Osteocyte (in vitro differentiated cells): Measurements from ENCODE around the gene CHAF1A. TPM values are rescaled to one million over a fixed set of nuclear protein-coding genes. Genes with fewer than 3 reads are reported as not detected.

ENCODE experiments used
- DNase-seq: peaks from one replicate; pipeline ENCODE4 v3.0.0; 2021; ENCODE audit warnings: mixed read lengths; ENCODE audit not compliant: unreplicated experiment; ENCODE audit errors: extremely low spot score
- H3K27ac Mint-ChIP-seq: one replicate; pipeline ENCODE4 v1.8.0; 2021; ENCODE audit warnings: mild to moderate bottlenecking, mixed read lengths; ENCODE audit not compliant: unreplicated experiment
- H3K27me3 Mint-ChIP-seq: one replicate; pipeline ENCODE4 v1.8.0; 2021; ENCODE audit warnings: mixed read lengths; ENCODE audit not compliant: unreplicated experiment
- H3K36me3 Mint-ChIP-seq: one replicate; pipeline ENCODE4 v1.8.0; 2021; ENCODE audit warnings: mixed read lengths; ENCODE audit not compliant: unreplicated experiment
- H3K4me1 Mint-ChIP-seq: one replicate; pipeline ENCODE4 v1.8.0; 2021; ENCODE audit warnings: mixed read lengths; ENCODE audit not compliant: unreplicated experiment
- H3K4me3 Mint-ChIP-seq: one replicate; pipeline ENCODE4 v1.8.0; 2021; ENCODE audit warnings: mild to moderate bottlenecking, moderate library complexity, mixed read lengths; ENCODE audit not compliant: unreplicated experiment
- H3K9me3 Mint-ChIP-seq: one replicate; pipeline ENCODE4 v1.8.0; 2021; ENCODE audit warnings: mixed read lengths; ENCODE audit not compliant: unreplicated experiment
- CTCF ChIP-seq: fragments of 200-600 bp; sonication (generic); IDR thresholded peaks from 2 replicates; pipeline ENCODE4 v1.5.0; 2021; ENCODE audit warnings: antibody characterized with exemption, mild to moderate bottlenecking, moderate library complexity
- long read RNA-seq: library from polyadenylated mRNA; unstranded; transcript quantifications from one replicate; pipeline ENCODE4 v2.0.0, GENCODE V29; 2021
- total RNA-seq: library from RNA; stranded (reverse); gene quantifications from 2 replicates; pipeline ENCODE4 v1.2.1, GENCODE V29; 2021

Gene CHAF1A
- 9.7 and 14.0 TPM in 2 replicates for total RNA-seq
- long read RNA-seq, partial matches to known transcripts, result 2 of 2 reads
- long read RNA-seq, other reads (novel, unspliced or antisense), result 0 of 2 reads

GRCh38 chr19:4402171-4403004 is at the start of gene CHAF1A:
TSS of gene CHAF1A (plus strand) at chr19:4402640. CDS start at chr19:4402763, 123 bp downstream.
- Mint-ChIP-seq H3K27me3 (no peaks in the 10 kb centered on the region), H3K36me3 (no peaks in the 10 kb centered on the region), H3K4me3 (peak within 1 kb of the TSS; percentile 84), H3K27ac (peak within 1 kb of the TSS; percentile 97), H3K4me1 (peaks cover 46% of the 10 kb centered on the region), H3K9me3 (no peaks in the 10 kb centered on the region)
- TF ChIP-seq CTCF, result no peak
- DNase-seq, result peak; percentile 100

- peak; percentile 90 for TF ChIP-seq CTCF
- Mint-ChIP-seq H3K27ac (no peak overlapping the region), H3K4me3 (no peak overlapping the region), H3K36me3 (peaks cover 1% of the 10 kb centered on the region), H3K4me1 (peaks cover 2% of the 10 kb centered on the region), H3K27me3 (no peaks in the 10 kb centered on the region), H3K9me3 (no peaks in the 10 kb centered on the region)
- DNase-seq, result peak; percentile 86
Observed at GRCh38 chr19:4352701-4353121, 49.7 kb upstream of the CHAF1A start.

- Mint-ChIP-seq H3K27me3 (no peaks in the 10 kb centered on the region), H3K4me1 (peaks cover 2% of the 10 kb centered on the region), H3K36me3 (peaks cover 3% of the 10 kb centered on the region), H3K9me3 (no peaks in the 10 kb centered on the region), H3K27ac (no peak overlapping the region), H3K4me3 (no peak overlapping the region)
- DNase-seq, result no peak
- TF ChIP-seq CTCF, result no peak
Observed at GRCh38 chr19:4354282-4354681, 48.2 kb upstream of the CHAF1A start.

- Mint-ChIP-seq H3K27ac (no peak overlapping the region), H3K4me3 (no peak overlapping the region), H3K4me1 (peaks cover 2% of the 10 kb centered on the region), H3K36me3 (peaks cover 3% of the 10 kb centered on the region), H3K27me3 (no peaks in the 10 kb centered on the region), H3K9me3 (no peaks in the 10 kb centered on the region)
- DNase-seq, result peak; percentile 84
- no peak for TF ChIP-seq CTCF
Observed at GRCh38 chr19:4354897-4355296, 47.5 kb upstream of the CHAF1A start.

GRCh38 chr19:4357095-4357797 is 45.2 kb upstream of the CHAF1A start:
- Mint-ChIP-seq H3K4me1 (peaks cover 10% of the 10 kb centered on the region), H3K36me3 (peaks cover 12% of the 10 kb centered on the region), H3K27ac (no peak overlapping the region), H3K27me3 (no peaks in the 10 kb centered on the region), H3K9me3 (no peaks in the 10 kb centered on the region), H3K4me3 (no peak overlapping the region)
- no peak for TF ChIP-seq CTCF
- DNase-seq, result peak; percentile 80
